Measurements from ENCODE around the gene AK1. TPM values are rescaled to one million over a fixed set of nuclear protein-coding genes. Genes with fewer than 3 reads are reported as not detected.

Gene AK1
- total RNA-seq, 1 experiment from 2014 or later, result 31.6 TPM

GRCh38 chr9:127855522-127855921 lies 22.0 kb downstream of the AK1 start:
- Histone ChIP-seq H2BK5ac (ENCODE audit: insufficient read length, low read length) (no peak overlapping the region), H3T11ph (ENCODE audit: low read length) (no peak overlapping the region), H3K4ac (ENCODE audit: low read depth, low read length) (no peak overlapping the region), H3K9ac (ENCODE audit: extremely low read depth, insufficient read length, low read length) (no peak overlapping the region), H4K20me1 (ENCODE audit: control insufficient read depth, insufficient read depth, insufficient read length) (no peaks in the 10 kb centered on the region), H3K23ac (ENCODE audit: insufficient read length, low read depth, low read length) (no peak overlapping the region), H3K56ac (ENCODE audit: insufficient read length, low read depth, low read length) (no peak overlapping the region), H2BK120ac (ENCODE audit: low read depth, low read length, poor library complexity, severe bottlenecking) (no peak overlapping the region), H3K18ac (ENCODE audit: insufficient read length, low read depth, low read length) (no peak overlapping the region), H2BK12ac (ENCODE audit: insufficient read length, low read depth, low read length) (no peak overlapping the region), H2AK5ac (ENCODE audit: insufficient read length, low read length) (no peak overlapping the region), H2BK20ac (ENCODE audit: low read depth, low read length, poor library complexity, severe bottlenecking) (no peak overlapping the region), H3K27ac (ENCODE audit: insufficient read length, low read depth, low read length) (no peak overlapping the region), H3K14ac (ENCODE audit: insufficient read depth, low read length) (no peak overlapping the region), H3K27me3 (ENCODE audit: insufficient read depth, low read length) (no peaks in the 10 kb centered on the region), H2AFZ (ENCODE audit: low read length) (no peak overlapping the region), H3K79me2 (ENCODE audit: insufficient read depth, low read length) (no peaks in the 10 kb centered on the region), H4K8ac (replicated peaks; ENCODE audit: insufficient read length, low read depth, low read length) (no peak overlapping the region), H4K91ac (ENCODE audit: insufficient read length, low read depth, low read length) (no peak overlapping the region), H3K9me3 (ENCODE audit: control insufficient read depth, low read depth, low read length) (no peaks in the 10 kb centered on the region), H3K4me1 (ENCODE audit: insufficient read depth, low read length) (no peaks in the 10 kb centered on the region), H3K23me2 (ENCODE audit: insufficient read length, low read depth, low read length, poor library complexity, severe bottlenecking) (peaks cover 3% of the 10 kb centered on the region), H3K79me1 (ENCODE audit: insufficient read depth, low read depth, low read length, poor library complexity, severe bottlenecking) (no peaks in the 10 kb centered on the region), H4K5ac (ENCODE audit: insufficient read length, low read depth, low read length) (no peak overlapping the region), H3K4me2 (ENCODE audit: insufficient read depth, insufficient read length, low read length) (no peak overlapping the region), H2BK15ac (ENCODE audit: low read depth, low read length) (no peak overlapping the region)
- no peak for DNase-seq
- TF ChIP-seq CTCF (conservative IDR thresholded peaks at IDR 0.05), result no peak
- peaks cover 2 to 9% of the 10 kb centered on the region in 2 experiments; a peak in 2 of 4 replicates for H3K4me1 Mint-ChIP-seq
- H3K4me3 Mint-ChIP-seq, result no peak overlapping the region
- H3K27ac Mint-ChIP-seq, result 0 out of 7 replicates have a peak overlapping the region, but pooled peaks of 1 of the 3 experiments have one; percentile 18
- H3K27me3 Mint-ChIP-seq (ENCODE audit: low read depth), result no peaks in the 10 kb centered on the region; the same call in 1 of the 2 replicates
- no peaks in the 10 kb centered on the region for H3K9me3 Mint-ChIP-seq
- H3K36me3 Mint-ChIP-seq (ENCODE audit: insufficient read depth in 1 of 3, low read depth in 3 of 3), result no peaks in the 10 kb centered on the region
- WGBS (ENCODE audit: extremely low coverage, insufficient read length, low lambda C conversion rate), result no CpG with 5 or more reads among the region's 5 CpGs

All from H9 (cell line).